Measurements from ENCODE around the gene BPIFB2. TPM values are rescaled to one million over a fixed set of nuclear protein-coding genes. Genes with fewer than 3 reads are reported as not detected.

The BPIFB2 gene
- polyA plus RNA-seq, 1 donor from 2014 or later: not detected

- Histone ChIP-seq H3K27ac (ENCODE audit: low read length) (no peak overlapping the region), H3K4me3 (ENCODE audit: low read length) (no peak overlapping the region), H3K9ac (ENCODE audit: low read length) (no peak overlapping the region), H3K27me3 (ENCODE audit: insufficient read depth, low read depth, low read length) (no peaks in the 10 kb centered on the region), H3K9me2 (ENCODE audit: insufficient read depth, low read length) (no peaks in the 10 kb centered on the region), H4K20me1 (ENCODE audit: insufficient read depth) (no peaks in the 10 kb centered on the region), H3K9me3 (ENCODE audit: low read length) (no peaks in the 10 kb centered on the region), H3F3A (ENCODE audit: insufficient read depth, low read length, poor library complexity, severe bottlenecking) (no peaks in the 10 kb centered on the region), H3K36me3 (ENCODE audit: insufficient read depth, low read length) (no peaks in the 10 kb centered on the region), H2AFZ (ENCODE audit: low read depth, low read length) (no peak overlapping the region), H3K79me2 (replicated peaks; ENCODE audit: insufficient read depth, low read length) (no peaks in the 10 kb centered on the region), H3K4me2 (ENCODE audit: low read length) (no peak overlapping the region)
- no peak for TF ChIP-seq CTCF (IDR thresholded peaks at IDR 0.05; ENCODE audit: poor library complexity, severe bottlenecking)
- no peak for TF ChIP-seq MXI1 (conservative IDR thresholded peaks at IDR 0.05; ENCODE audit: poor library complexity, severe bottlenecking)
- no peak for TF ChIP-seq TAF1 (IDR thresholded peaks at IDR 0.05; ENCODE audit: low read depth)
- no peak for TF ChIP-seq EP300 (conservative IDR thresholded peaks at IDR 0.05; ENCODE audit: poor library complexity, severe bottlenecking)
- TF ChIP-seq RAD21 (conservative IDR thresholded peaks at IDR 0.05): no peak
- TF ChIP-seq SMC3 (conservative IDR thresholded peaks at IDR 0.05; ENCODE audit: poor library complexity): no peak
- TF ChIP-seq POLR2AphosphoS5 (IDR thresholded peaks at IDR 0.05): no peak
- TF ChIP-seq REST (IDR thresholded peaks at IDR 0.05; ENCODE audit: borderline replicate concordance): no peak
- no peak for TF ChIP-seq EZH2 (IDR thresholded peaks at IDR 0.05; ENCODE audit: borderline replicate concordance, insufficient read depth, low read length, poor library complexity, severe bottlenecking)
Measured at GRCh38 chr20:33037456-33037855, 30.0 kb downstream of the BPIFB2 start.

- no peak for TF ChIP-seq MXI1 (conservative IDR thresholded peaks at IDR 0.05; ENCODE audit: poor library complexity, severe bottlenecking)
- no peak for TF ChIP-seq EZH2 (IDR thresholded peaks at IDR 0.05; ENCODE audit: borderline replicate concordance, insufficient read depth, low read length, poor library complexity, severe bottlenecking)
- TF ChIP-seq EP300 (conservative IDR thresholded peaks at IDR 0.05; ENCODE audit: poor library complexity, severe bottlenecking): no peak
- no peak for TF ChIP-seq SMC3 (conservative IDR thresholded peaks at IDR 0.05; ENCODE audit: poor library complexity)
- no peak for TF ChIP-seq REST (IDR thresholded peaks at IDR 0.05; ENCODE audit: borderline replicate concordance)
- TF ChIP-seq RAD21 (conservative IDR thresholded peaks at IDR 0.05): no peak
- no peak for TF ChIP-seq CTCF (IDR thresholded peaks at IDR 0.05; ENCODE audit: poor library complexity, severe bottlenecking)
- no peak for TF ChIP-seq POLR2AphosphoS5 (IDR thresholded peaks at IDR 0.05)
- TF ChIP-seq TAF1 (IDR thresholded peaks at IDR 0.05; ENCODE audit: low read depth): no peak
- H3K79me2 ChIP-seq (replicated peaks; ENCODE audit: insufficient read depth, low read length): no peaks in the 10 kb centered on the region
- no peaks in the 10 kb centered on the region for H4K20me1 ChIP-seq (ENCODE audit: insufficient read depth)
- H3K27me3 ChIP-seq (ENCODE audit: insufficient read depth, low read depth, low read length): no peaks in the 10 kb centered on the region
- no peak overlapping the region for H3K27ac ChIP-seq (ENCODE audit: low read length)
- H3F3A ChIP-seq (ENCODE audit: insufficient read depth, low read length, poor library complexity, severe bottlenecking): no peaks in the 10 kb centered on the region
- H3K9me2 ChIP-seq (ENCODE audit: insufficient read depth, low read length): no peaks in the 10 kb centered on the region
- H3K9me3 ChIP-seq (ENCODE audit: low read length): no peaks in the 10 kb centered on the region
- H3K4me3 ChIP-seq (ENCODE audit: low read length): no peak overlapping the region
- no peak overlapping the region for H3K4me2 ChIP-seq (ENCODE audit: low read length)
- no peaks in the 10 kb centered on the region for H3K36me3 ChIP-seq (ENCODE audit: insufficient read depth, low read length)
- H3K9ac ChIP-seq (ENCODE audit: low read length): no peak overlapping the region
- no peak overlapping the region for H2AFZ ChIP-seq (ENCODE audit: low read depth, low read length)
Measured at GRCh38 chr20:33038243-33038642, 30.7 kb downstream of the BPIFB2 start.

All from neural cell (in vitro differentiated cells).